Measurements from ENCODE around the gene ADAM33.

Gene ADAM33

DNA sequence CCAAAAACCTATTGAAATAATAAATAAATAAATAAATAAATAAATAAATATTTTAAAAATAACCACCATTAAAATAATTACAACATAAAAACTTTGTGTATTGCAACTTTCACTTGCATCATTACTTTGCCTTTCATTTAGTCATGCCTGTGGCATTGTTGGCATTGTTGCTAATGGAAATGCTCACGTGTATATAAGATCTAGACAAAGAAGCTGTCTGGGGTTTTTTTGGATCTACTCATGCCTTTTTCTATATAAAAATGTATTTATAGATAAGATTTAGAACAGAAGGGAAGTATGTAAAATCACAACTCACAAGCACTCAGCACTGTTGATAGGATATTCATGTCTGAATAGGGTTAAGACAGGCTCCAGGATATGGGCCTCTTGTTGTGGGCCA is 46.5 kb downstream of the ADAM33 start:
- no peak for DNase-seq

- no peak for DNase-seq
Measured at GRCh38 chr20:3633913-3634478, 47.8 kb downstream of the ADAM33 start.

DNA sequence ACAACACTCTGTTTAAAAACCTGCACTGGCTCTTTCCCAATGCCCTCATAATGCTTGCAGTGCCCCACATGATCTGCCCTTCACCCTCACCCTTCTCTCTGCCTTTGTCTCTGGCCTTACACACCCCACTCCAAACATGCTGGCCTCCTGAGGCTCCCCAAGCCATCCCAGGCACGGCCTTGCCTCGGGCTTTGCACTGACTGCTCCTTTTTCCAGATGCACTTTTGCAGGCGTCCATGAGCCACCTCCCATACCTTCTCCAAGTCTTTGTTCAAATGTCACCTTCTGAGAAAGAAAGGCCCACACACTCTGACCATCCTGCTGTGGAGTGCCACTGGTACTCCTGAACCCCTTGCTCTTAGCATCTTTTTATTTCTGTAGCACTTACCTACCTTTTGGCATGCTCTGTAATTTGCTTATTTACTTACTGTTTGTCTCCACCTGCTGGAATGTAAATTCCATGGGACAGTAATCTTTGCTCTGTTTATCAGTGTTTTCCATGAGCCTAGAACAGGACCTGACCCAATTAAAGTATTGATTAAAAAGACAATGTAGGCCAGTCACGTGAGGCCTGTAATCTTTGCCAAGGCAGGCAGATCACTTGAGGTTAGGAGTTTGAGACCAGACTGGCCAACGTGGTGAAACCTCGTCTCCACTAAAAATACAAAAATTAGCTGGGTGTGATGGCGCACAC is 49.4 kb downstream of the ADAM33 start:
- no peak for DNase-seq

GRCh38 chr20:3631534-3631933 is 50.3 kb downstream of the ADAM33 start:
- no peak for DNase-seq

GRCh38 chr20:3630429-3630828 is 51.4 kb downstream of the ADAM33 start:
- no peak for DNase-seq

DNA sequence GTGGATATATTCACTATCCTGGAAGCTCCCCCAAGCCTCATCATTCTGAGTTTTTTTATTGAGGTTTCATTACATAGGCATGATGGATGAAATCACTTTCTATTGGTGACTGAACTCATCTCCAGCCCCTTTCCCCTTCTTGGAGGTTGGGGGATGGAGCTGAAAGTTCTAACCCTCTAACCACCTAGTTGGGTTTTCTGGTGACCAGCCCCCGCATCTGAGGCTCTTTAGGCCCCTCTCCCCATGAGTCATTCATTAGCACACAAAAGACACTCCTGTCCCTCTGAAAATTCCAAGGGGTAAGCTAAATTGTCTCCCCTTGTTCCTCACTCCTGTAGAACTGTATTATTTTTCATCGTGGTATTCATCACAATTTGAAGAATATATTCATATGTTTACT is 51.9 kb downstream of the ADAM33 start:
- DNase-seq = no peak

GRCh38 chr20:3628502-3629314 is 53.1 kb downstream of the ADAM33 start:
- DNase-seq = no peak

DNA sequence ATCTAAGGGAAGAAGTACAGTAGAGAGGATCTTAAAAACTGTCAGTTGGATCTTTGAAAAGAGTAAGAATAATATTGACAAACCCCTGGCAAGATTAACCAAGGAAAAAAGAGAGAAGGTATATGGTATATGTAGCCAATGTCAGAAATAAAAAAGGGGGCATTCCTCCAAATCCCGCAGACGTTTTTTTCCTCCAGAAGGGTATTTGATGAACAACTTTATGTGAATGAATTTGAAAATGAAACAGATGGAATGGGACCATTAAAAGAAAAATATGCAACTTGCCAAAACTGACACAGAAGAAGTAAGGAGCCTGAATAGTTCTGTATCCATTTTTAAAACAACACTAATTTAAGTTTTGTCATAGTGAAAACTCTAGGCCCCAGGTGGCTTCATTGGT is 54.3 kb downstream of the ADAM33 start:
- DNase-seq = no peak

DNA sequence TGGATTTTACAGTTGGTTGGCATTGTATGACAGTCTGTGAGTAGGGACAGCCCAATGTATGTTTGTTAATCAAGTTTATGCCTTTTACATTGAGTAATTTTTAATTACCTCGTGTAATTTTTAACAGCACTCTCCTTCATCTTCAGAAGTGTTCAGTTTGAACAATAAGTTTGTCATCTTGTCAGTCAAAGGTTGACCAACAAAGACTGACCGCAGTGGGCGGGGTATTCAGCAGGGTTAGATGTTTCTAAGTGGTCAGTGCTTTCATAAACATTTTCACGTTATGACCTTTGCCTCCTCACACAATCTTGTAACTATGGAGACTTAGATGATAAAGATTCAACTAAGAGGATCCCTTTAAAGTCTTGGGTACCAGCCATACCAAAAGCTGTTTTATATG is 59.4 kb downstream of the ADAM33 start:
- no peak for DNase-seq

GRCh38 chr20:3621111-3621510 is 60.7 kb downstream of the ADAM33 start:
- no peak for DNase-seq
